Measurements from ENCODE around the gene MRPL20. TPM values are rescaled to one million over a fixed set of nuclear protein-coding genes. Genes with fewer than 3 reads are reported as not detected.

The MRPL20 gene
- total RNA-seq (2022; extraction: Qiagen RNA extraction), result 128 to 145 TPM (median 135 TPM) in 5 replicates

DNA sequence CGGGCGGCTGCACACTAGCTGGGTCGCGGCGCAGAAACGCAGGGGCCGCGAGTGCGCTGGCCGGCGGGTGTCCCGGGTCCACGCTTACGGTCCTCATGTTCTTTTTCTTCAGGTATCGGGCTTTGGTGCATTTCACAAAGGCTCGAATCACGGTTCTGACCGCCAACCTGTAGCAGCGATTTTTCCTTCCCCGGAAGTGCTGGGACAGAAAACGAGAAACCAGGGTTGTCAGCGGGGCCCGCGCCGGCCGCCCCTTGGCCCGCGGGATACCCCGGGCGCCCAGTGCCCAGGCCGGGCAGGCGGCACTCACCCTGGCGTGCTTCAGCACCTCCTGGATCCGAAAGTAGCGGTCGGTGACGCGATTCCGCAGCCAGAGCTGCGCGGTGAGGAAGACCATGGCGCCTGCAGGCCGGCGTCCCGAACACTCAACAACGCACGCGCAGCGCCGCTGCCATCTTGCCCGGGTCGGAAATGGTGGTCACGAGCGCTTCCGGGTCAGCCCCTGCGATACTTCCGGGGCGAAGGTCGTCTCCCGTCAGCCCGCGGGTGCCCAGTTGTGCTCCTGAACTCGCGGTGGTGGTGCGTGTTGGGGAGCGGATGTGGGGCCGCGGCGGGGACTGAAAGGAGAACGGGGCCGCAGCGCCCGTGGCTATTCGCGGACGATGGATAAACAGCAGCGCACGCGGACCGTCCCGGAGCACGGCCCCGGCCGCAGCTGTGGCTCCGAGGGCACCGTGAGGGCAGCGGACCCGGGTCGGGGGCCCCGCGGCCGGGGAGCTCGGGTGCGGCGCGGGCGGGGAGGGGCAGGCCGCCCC is at the start of gene MRPL20:
Gene MRPL20, minus strand, starts transcription at position 473 of the 815 bp plus-strand sequence. Its CDS starts 76 bp downstream, at position 397.

GRCh38 chr1:1449099-1449739 is 42.1 kb upstream of the MRPL20 start, which contains the start of gene ATAD3C:
Gene ATAD3C, plus strand, starts transcription at chr1:1449689. Its CDS starts 995 bp downstream, at chr1:1450684.

DNA sequence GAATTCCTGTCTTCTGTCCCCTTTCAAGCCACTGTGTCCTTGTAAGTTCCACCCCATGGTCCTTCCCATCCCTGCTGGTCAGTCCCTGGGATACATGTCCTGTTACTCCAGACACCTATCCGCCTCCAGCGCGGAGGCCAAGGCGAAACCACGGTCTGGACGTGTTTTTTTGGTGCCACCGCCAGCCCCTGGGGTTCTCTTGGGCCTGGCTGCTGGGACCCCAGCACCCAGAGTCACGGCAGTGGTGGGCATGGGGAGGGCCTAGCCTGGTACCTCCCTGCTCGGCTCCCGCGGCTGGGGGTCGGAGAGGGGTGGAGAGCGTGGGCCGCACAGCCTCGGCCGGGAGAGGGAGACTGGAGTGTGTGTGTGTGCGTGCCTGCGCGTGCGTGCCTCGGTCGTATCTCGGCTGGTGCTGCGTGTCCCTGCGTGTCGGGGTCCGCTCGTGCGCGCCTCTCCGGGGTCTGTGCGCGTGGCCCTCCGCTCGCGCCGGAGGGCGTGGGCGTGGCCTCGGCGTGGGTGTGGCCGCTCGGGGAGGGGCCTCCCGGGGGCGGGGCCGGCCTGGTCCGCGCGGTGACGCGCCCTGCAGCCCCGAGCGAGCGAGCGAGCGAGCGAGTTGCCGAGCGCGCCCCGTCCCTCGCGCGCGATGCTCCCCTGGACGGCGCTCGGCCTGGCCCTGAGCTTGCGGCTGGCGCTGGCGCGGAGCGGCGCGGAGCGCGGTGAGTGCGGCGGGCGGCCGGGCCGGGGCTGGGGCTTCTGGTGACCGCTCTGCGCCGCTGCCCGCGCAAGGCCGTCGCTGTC is 28.2 kb upstream of the MRPL20 start, which contains the start of gene VWA1:
Gene VWA1, plus strand, starts transcription at position 585 of the 798 bp plus-strand sequence. Its CDS starts 59 bp downstream, at position 644.

GRCh38 chr1:1421147-1421906 is 14.2 kb upstream of the MRPL20 start, which contains the start of gene ANKRD65:
Gene ANKRD65, minus strand, starts transcription at chr1:1421276. Its CDS starts 271 bp downstream, at chr1:1421005.

GRCh38 chr1:1399187-1399871 is 7.8 kb downstream of the MRPL20 start, which contains the start of gene CCNL2:
Gene CCNL2, minus strand, starts transcription at chr1:1399335. Its CDS starts 29 bp downstream, at chr1:1399306.

GRCh38 chr1:1374929-1375662 is 32.0 kb downstream of the MRPL20 start, which contains the start of gene AURKAIP1:
Gene AURKAIP1, minus strand, starts transcription at chr1:1375207. Its CDS starts 451 bp downstream, at chr1:1374756.

GRCh38 chr1:1358433-1359271 is 48.4 kb downstream of the MRPL20 start, which contains the start of gene MXRA8:
Gene MXRA8, minus strand, starts transcription at chr1:1358555. Its CDS starts 51 bp downstream, at chr1:1358504.

Other genes starting within 250 kb of the MRPL20 start
- not detected in 5 replicates for gene TTLL10, start 233.4 kb downstream of the MRPL20 start, total RNA-seq (2022; extraction: Qiagen RNA extraction)
- gene TNFRSF18, start 200.7 kb downstream of the MRPL20 start, total RNA-seq (2022; extraction: Qiagen RNA extraction), result 0.09 to 0.20 TPM (median 0.13 TPM) in 4 of 5 replicates, not detected in the other
- 0.13 to 0.34 TPM (median 0.20 TPM) in 4 of 5 replicates, not detected in the other for gene TNFRSF4, start 193.1 kb downstream of the MRPL20 start, total RNA-seq (2022; extraction: Qiagen RNA extraction)
- gene SDF4, start 175.3 kb downstream of the MRPL20 start, total RNA-seq (2022; extraction: Qiagen RNA extraction), result 109 to 135 TPM (median 131 TPM) in 5 replicates
- gene B3GALT6, start 175.1 kb downstream of the MRPL20 start, total RNA-seq (2022; extraction: Qiagen RNA extraction), result 11.0 to 19.8 TPM (median 18.8 TPM) in 5 replicates
- gene C1QTNF12, start 160.6 kb downstream of the MRPL20 start, total RNA-seq (2022; extraction: Qiagen RNA extraction), result 0.71 to 1.9 TPM (median 1.4 TPM) in 5 replicates
- 36.2 to 50.4 TPM (median 45.1 TPM) in 5 replicates for gene UBE2J2, start 133.4 kb downstream of the MRPL20 start, total RNA-seq (2022; extraction: Qiagen RNA extraction)
- gene SCNN1D, start 126.9 kb downstream of the MRPL20 start, total RNA-seq (2022; extraction: Qiagen RNA extraction), result 0.52 to 1.3 TPM (median 1.1 TPM) in 5 replicates
- gene ACAP3, start 99.4 kb downstream of the MRPL20 start, total RNA-seq (2022; extraction: Qiagen RNA extraction), result 8.2 to 16.9 TPM (median 14.4 TPM) in 5 replicates
- 15.8 to 25.3 TPM (median 23.7 TPM) in 5 replicates for gene PUSL1, start 98.7 kb downstream of the MRPL20 start, total RNA-seq (2022; extraction: Qiagen RNA extraction)
- gene INTS11, start 82.6 kb downstream of the MRPL20 start, total RNA-seq (2022; extraction: Qiagen RNA extraction), result 46.5 to 63.1 TPM (median 58.1 TPM) in 5 replicates
- gene CPTP, start 82.5 kb downstream of the MRPL20 start, total RNA-seq (2022; extraction: Qiagen RNA extraction), result 18.3 to 25.4 TPM (median 24.0 TPM) in 5 replicates
- 0.09 to 0.26 TPM (median 0.23 TPM) in 5 replicates for gene TAS1R3, start 76.0 kb downstream of the MRPL20 start, total RNA-seq (2022; extraction: Qiagen RNA extraction)
- 41.0 to 73.2 TPM (median 64.0 TPM) in 5 replicates for gene DVL1, start 57.9 kb downstream of the MRPL20 start, total RNA-seq (2022; extraction: Qiagen RNA extraction)
- 0.11 to 0.36 TPM (median 0.15 TPM) in 4 of 5 replicates, not detected in the other for gene MXRA8, start 48.7 kb downstream of the MRPL20 start, total RNA-seq (2022; extraction: Qiagen RNA extraction)
- 107 to 197 TPM (median 169 TPM) in 5 replicates for gene AURKAIP1, start 32.1 kb downstream of the MRPL20 start, total RNA-seq (2022; extraction: Qiagen RNA extraction)
- 38.0 to 55.0 TPM (median 48.1 TPM) in 5 replicates for gene CCNL2, start 8.0 kb downstream of the MRPL20 start, total RNA-seq (2022; extraction: Qiagen RNA extraction)
- 0.03 to 0.10 TPM (median 0.07 TPM) in 3 of 5 replicates, not detected in the others for gene ANKRD65, start 14.0 kb upstream of the MRPL20 start, total RNA-seq (2022; extraction: Qiagen RNA extraction)
- 3.7 to 15.9 TPM (median 14.0 TPM) in 5 replicates for gene VWA1, start 28.4 kb upstream of the MRPL20 start, total RNA-seq (2022; extraction: Qiagen RNA extraction)
- gene ATAD3C, start 42.4 kb upstream of the MRPL20 start, total RNA-seq (2022; extraction: Qiagen RNA extraction), result not detected in 5 replicates
- gene ATAD3B, start 64.5 kb upstream of the MRPL20 start, total RNA-seq (2022; extraction: Qiagen RNA extraction), result 1.1 to 3.4 TPM (median 2.9 TPM) in 5 replicates
- gene ATAD3A, start 104.9 kb upstream of the MRPL20 start, total RNA-seq (2022; extraction: Qiagen RNA extraction), result 28.5 to 38.5 TPM (median 36.5 TPM) in 5 replicates
- gene TMEM240, start 133.3 kb upstream of the MRPL20 start, total RNA-seq (2022; extraction: Qiagen RNA extraction), result 0.36 to 0.75 TPM (median 0.58 TPM) in 4 of 5 replicates, not detected in the other
- gene SSU72, start 167.6 kb upstream of the MRPL20 start, total RNA-seq (2022; extraction: Qiagen RNA extraction), result 82.0 to 103 TPM (median 101 TPM) in 5 replicates
- gene FNDC10, start 192.8 kb upstream of the MRPL20 start, total RNA-seq (2022; extraction: Qiagen RNA extraction), result 5.4 to 9.3 TPM (median 8.3 TPM) in 5 replicates
- gene MIB2, start 208.2 kb upstream of the MRPL20 start, total RNA-seq (2022; extraction: Qiagen RNA extraction), result 8.0 to 19.5 TPM (median 17.7 TPM) in 5 replicates
- 0.29 to 0.84 TPM (median 0.60 TPM) in 5 replicates for gene MMP23B, start 224.9 kb upstream of the MRPL20 start, total RNA-seq (2022; extraction: Qiagen RNA extraction)

Measured in A549 treated with AZD2906 at 1 μM for 4 hours (cell line).